UCSD-AML1 (cell line): Measurements from ENCODE around the gene NR2F1-AS1.

Experiments
- DNase-seq: peaks from one replicate; lab custom pipeline; 2025; ENCODE audit not compliant: unreplicated experiment; lab: John Stamatoyannopoulos, UW

Gene NR2F1-AS1

GRCh38 chr5:93603078-93603792, 22.2 kb upstream of the NR2F1-AS1 start:
- no peak for DNase-seq

GRCh38 chr5:93602241-93603077, 21.4 kb upstream of the NR2F1-AS1 start:
- no peak for DNase-seq

GRCh38 chr5:93601802-93602155, 20.8 kb upstream of the NR2F1-AS1 start:
- no peak for DNase-seq

GRCh38 chr5:93601071-93601801, 20.2 kb upstream of the NR2F1-AS1 start:
- DNase-seq: no peak

- no peak for DNase-seq
Observed at GRCh38 chr5:93600409-93601070, 19.5 kb upstream of the NR2F1-AS1 start.

DNA sequence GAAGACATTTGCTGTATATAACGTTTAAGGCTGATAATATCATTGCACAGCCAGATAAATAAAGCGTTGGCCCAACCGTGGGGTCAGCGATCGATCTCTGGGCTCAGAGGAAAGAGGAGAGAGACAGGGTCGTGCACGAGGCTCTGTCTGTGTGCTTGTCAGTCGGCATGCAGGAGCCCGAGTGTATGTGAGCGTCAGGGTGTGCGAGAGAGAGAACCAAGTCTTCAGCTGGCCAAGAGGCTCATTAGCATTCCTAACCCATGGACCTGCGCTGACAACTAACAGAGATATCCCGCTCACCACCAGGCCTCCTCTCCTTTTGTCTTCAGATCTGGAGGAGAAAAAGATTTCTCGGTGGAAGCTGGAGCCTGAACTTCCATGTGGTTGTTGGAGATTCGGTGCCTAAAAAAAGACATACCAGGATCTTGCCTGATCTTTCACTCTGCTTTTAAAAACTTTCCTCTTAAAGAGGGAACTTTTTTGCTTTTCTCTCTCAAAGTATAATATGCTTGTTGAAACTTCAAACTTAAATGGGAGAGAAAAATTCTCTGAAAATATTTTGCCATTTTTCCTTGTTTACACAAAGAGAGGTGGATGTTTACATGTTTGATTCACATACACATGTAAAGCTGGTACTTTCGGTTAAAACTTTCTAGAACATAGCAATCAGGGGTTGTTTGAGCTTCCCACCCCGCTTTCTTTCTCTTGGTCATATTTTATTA, 18.5 kb upstream of the NR2F1-AS1 start:
- DNase-seq: no peak

DNA sequence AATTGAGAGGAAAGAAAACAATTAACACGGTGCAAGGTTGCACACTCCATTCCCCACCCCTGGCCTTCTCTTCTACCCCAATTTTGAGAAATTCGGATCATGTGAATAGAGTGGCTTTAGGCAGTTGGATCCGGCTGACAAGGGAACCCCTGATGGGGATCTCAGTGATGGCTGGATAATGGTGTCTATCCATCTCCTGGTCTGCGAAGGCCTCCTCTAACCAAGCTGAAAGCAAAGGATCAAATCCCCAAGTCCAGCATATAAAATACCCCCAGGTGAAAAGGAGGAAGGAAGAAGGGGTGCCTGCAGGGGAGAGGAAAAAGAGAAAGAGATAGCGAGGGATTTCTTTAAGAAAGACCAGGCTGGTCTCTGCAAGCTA, 18.0 kb upstream of the NR2F1-AS1 start:
- DNase-seq: no peak

DNA sequence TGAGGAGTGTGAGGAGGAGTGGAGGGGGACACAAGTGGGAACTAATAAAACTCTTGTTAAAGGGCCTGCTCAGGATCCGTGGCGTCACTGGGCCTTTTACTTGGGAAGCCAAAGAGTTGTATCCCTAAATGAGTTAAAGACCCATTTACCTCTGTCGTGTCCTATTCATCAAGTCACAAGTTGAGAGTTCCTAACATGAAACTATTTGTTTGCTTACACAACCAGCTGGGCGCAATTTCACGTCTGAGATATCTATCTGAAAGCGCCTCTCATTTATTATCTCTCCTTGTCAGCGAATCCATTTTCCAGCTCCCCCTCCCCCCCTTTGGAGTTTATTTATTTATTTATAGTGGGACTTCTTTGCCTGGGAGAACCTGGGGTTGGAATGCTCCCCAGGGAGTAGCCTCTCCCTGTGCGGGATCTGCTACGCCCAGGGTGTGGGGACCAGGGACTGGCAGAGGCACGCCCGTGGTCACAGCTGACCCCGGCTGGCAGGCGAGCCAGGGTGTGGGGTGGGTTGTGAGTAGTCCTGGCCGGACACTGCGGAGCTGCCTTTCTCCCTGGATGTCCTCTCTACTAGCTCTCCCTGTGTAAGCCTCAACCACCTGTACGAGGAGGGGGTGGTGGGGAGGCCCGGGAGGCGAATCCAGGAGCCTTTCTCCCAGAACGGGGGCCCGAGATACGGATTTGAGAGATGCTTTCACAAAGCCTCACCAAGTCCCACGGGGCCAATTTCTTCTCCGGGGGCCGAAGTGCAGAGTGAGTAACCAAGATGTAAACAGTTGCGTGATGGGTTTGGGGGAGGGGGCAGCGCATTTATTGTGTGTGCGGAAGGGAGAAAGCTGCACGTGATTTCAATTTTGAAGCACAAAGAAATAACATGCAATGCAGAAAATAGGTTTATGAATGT, 17.3 kb upstream of the NR2F1-AS1 start:
- DNase-seq: no peak

DNA sequence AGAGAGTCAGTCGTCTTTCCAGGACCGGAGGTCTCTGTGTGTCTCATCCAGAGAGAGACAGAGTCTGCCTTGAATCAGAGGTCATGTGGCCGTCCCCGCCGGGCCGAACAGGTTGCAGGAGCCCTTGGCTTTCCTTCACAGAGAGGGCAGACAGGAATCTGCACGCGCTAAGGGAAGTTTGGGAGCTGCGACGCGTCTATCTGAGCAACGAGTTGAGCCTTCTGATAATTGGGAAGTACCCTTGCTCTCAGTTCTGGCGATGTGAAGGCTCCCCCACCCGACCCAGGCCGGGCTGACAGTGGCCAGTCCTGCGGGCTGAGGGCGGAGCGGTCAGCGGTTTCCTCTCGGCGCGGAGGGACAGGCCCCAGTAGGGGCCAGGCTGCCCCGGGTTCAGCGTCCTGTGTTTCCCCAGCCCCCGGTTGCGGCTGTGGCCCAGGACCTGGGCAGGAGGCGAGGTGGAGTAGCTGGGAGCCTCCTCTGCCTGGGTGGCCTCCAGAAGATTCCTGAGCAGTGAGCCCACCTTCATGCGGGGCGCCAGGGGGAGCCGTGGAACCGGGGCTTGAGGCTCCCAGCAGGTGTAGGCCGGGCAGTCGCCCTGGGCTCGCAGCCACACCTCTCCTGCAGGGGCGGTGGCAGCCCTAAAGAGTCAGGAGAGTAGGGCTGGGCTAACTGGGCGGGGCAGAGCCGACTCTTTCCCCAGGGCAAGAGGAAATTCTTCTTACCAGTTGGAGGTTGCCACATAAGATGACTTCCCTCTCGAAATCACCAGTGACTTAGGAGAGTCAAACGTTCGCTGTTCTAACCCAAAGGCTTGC, 15.9 kb upstream of the NR2F1-AS1 start:
- no peak for DNase-seq

DNA sequence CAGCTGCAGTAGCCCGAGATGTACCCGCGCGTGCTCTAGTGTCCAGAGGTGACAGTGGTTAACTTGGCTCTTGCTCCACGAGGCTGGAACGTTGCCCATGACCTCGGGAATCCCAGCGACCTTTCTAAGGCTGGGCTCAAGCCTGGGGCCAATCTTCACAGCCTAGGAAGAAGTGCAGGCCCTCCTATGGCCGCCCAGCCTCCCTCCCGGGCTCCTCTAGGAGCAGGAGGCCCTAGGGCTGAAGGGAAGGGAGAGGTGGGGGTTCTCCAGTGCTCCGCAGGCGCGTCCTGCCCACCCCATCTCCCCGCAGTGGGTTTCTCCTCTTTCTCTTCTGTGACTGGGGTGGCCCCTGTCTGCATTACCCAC, 15.3 kb upstream of the NR2F1-AS1 start:
- DNase-seq: no peak

DNA sequence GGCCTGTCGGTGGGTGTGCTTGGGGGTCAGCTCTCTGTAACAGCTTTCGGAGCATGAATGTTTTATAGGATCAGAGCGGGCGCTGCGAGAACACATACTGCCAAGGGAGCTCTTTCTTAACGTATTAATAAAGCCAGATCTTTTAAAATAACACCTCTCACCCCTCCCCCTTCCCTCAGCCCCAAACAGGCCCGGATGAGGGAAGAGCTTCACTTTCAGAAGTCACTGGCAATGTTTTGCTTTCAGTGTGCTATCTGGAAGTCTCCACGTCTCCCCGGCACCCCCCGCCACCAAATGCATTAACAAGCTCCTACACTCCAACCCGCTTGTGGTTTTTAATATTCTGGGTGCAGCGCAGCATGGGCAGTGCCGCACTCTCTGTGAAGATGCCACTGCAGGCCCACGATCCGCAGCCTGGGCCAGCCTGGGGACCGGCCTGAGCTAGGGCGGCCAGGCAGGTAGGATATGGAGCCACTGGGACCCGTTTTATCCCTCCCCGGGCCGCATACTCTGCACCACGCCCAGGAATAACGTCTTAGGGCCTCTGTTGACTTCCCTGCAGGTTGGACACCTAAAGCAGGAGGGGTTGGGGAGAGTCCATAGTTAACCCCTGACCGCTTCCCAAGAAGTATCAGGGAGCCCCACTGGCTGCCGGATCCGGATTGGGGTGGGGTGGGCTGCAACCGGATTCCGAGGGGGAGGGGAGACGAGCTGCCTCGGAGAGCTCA, 14.6 kb upstream of the NR2F1-AS1 start:
- no peak for DNase-seq

GRCh38 chr5:93594591-93595419, 13.8 kb upstream of the NR2F1-AS1 start:
- DNase-seq: no peak

DNA sequence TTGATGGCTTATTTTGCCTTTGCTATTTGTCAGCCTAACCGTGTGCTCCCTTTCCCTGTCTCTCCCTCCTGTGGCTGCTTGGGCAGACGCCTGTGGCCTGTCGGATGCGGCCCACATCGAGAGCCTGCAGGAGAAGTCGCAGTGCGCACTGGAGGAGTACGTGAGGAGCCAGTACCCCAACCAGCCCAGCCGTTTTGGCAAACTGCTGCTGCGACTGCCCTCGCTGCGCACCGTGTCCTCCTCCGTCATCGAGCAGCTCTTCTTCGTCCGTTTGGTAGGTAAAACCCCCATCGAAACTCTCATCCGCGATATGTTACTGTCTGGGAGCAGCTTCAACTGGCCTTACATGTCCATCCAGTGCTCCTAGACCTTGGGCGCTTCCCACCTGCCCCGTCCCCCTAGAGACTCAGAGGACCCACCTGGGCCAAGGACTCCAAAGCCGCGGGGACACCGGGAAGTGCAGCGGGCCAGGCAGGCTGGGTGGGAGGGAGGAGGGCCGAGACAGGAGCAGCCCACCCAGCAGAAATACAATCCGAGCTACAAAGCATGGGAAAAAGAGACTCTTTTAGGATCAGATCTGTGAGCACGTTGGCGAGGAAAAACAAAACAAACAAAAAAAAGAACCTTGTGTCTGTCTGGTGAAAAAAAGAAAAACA, 12.6 kb upstream of the NR2F1-AS1 start:
- DNase-seq: no peak

GRCh38 chr5:93592883-93593282, 11.9 kb upstream of the NR2F1-AS1 start:
- no peak for DNase-seq

GRCh38 chr5:93591323-93591945, 10.4 kb upstream of the NR2F1-AS1 start:
- no peak for DNase-seq

DNA sequence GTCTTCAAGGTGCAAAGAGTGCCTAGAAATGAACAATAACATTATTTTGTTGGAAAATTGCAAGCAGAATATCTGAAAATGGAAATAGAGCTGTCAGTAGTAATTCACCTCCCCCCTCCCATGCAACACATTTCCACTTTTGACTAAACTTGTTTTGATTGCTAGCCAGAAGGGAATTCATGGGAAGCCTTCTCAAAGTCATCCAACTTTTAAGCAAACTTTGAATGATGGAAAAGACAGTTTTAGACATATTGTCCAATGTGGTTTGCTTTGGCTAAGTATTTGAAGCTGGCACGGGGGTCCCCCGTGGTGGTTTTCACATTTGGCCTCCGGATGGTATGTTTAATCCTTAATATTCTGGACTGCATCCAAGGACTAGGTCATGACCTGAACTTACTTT, 9.5 kb upstream of the NR2F1-AS1 start:
- no peak for DNase-seq
